Measurements from ENCODE around the gene KRTAP10-11.
"Not testable (repeated sequence)": the region's sequence is repeated elsewhere in the genome, so short reads cannot be mapped to it uniquely, and the experiment has no call there.

The KRTAP10-11 gene

DNA sequence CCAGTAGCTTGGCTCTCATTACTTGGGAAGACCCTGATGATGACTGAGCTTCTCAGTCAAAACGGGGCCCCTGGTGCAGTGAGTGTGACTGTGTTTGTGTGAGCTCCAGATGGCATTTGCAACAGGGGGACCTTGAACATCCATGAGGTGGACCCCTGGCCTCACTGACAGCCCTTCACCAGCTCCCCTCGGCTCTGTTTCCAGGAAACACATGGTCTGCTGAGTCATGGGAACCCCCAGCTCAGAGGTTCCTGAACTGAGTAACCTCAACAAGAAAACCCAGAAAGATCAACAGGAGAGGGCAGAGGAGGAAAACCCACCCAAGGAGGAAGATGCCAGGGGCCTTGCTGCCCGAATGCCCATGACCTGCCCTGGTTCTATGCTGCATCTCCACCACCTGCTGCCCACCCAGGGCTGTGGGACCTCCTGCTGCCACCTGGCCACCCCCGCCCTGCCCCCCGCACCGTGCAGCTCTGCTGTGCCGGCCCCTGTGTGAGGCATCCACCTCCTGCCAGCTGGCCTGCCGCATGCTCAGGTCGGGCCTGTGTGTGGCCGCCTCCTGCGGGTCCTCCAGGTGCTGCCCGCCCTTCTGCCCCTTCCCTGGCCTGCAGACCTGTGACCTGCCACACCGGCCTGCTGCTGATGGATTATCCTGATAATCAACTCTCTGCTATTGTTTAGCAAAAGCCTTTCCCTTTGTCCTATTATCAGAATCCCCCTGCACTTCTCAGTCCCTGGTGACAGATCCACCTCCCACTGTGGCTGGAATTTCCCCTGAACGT, 40.0 kb downstream of the KRTAP10-11 start:
- DNase-seq (no peak), ATAC-seq (peak; percentile 57)
- Mint-ChIP-seq H3K27me3 (no peaks in the 10 kb centered on the region), H3K27ac (peak overlapping the region in 1 of 2 donors; percentile 67), H3K4me3 (peak overlapping the region in 1 of 2 donors; percentile 49), H3K9me3 (no peaks in the 10 kb centered on the region), H3K4me1 (peaks cover 22% of the 10 kb centered on the region)

DNA sequence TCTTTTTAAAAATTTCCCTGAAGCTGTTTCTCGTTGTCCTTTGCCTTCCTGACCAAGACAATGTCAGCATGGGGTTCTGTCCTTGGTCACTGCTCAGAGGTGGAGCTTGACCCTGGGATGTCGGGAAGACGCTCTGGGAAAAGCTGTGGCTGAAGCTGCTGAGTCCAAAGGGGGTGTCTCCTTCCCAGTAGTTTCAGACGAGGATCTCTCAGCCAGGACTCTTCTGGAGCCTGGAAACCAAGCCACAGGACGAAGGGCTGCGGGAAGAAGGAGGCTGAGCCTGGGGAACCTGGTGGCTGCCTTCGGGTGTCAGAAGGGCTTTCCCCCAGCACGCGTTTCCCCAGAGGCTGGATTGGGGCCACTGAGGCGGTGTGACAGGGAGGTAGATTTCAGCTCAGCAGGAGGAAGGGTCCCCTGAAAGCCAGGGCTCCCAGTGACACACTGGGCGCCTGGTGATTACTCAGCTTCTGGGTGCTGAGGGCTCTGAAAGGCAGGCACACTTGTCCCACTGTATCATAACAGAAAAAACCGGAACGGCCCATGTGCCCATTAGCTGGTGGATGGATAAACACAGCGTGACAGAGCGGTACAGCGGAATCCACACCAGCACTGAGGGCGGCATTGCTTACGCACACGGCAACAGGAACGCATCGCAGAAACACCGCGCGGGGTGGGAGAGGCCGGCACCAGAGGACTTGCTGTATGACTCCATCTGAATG, 40.8 kb downstream of the KRTAP10-11 start:
- Mint-ChIP-seq H3K27ac (peak overlapping the region; percentile 37 to 69), H3K9me3 (no peaks in the 10 kb centered on the region), H3K4me1 (peaks cover 30% of the 10 kb centered on the region), H3K4me3 (no peak overlapping the region), H3K27me3 (no peaks in the 10 kb centered on the region)
- DNase-seq, result no peak
- no peak for ATAC-seq

DNA sequence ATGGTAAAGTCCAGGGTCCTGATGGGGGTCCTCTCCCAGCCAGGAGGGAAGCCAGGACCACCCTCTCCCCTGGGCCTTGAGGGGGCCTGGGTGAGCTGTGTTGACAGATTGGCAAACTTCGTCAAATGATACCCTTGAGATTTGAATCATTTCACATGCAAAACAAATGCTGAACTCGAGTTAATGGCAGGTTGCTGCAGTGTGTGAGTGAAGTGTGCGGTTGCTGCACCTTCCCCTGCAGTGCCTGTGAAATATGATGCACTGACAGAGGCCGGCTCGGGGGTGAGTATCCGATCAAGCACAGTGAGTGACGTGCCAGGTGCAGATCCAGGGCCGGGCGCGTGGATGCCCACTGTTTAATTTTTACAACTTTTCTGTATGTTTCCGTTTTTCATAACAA, 41.5 kb downstream of the KRTAP10-11 start:
- no peak overlapping the region for H3K4me3 Mint-ChIP-seq
- ATAC-seq (no peak), DNase-seq (no peak)
- peaks cover 3 to 5% of the 10 kb centered on the region in 2 donors for H3K9me3 Mint-ChIP-seq
- H3K4me1 Mint-ChIP-seq, result peaks cover 31% of the 10 kb centered on the region
- no peaks in the 10 kb centered on the region for H3K27me3 Mint-ChIP-seq
- H3K27ac Mint-ChIP-seq, result peak overlapping the region in 1 of 2 donors; percentile 37

DNA sequence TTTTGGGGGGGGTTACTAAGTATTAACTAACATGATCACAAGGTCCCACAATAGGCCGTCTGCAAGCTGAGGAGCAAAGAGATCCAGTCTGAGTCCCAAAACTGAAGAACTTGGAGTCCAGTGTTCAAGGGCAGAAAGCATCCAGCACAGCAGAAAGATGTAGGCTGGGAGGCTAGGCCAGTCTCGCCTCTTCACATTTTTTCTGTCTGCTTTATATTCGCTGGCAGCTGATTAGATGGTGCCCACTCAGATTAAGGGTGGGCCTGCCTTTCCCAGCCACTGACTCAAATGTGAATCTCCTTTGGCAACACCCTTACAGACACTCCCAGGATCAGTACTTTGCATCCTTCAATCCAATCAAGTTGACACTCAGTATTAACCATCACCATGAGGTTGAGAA, 43.5 kb downstream of the KRTAP10-11 start:
- peaks cover 20% of the 10 kb centered on the region in 2 donors for H3K9me3 Mint-ChIP-seq
- H3K4me1 Mint-ChIP-seq, result peaks cover 32% of the 10 kb centered on the region
- ATAC-seq, result not testable (repeated sequence)

DNA sequence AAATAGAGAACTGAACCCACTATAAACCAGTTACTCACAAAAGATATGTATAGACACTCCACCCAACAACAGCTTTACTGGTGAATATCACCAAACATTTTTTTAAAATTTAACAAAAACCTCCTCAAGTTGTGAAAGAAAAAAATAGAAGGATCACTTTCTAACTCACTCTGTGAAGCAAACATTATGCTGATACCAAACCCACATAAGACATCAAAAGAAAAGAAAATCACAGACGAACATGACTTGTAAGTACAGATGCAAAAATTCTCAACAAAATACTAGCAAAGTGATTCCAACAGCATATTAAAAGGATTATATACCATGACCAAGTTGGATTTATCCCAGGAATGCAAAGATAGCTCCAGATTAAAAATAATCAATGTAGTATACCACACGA, 45.5 kb downstream of the KRTAP10-11 start:
- Mint-ChIP-seq H3K9me3 (peaks cover 20% of the 10 kb centered on the region in 2 donors), H3K4me1 (peaks cover 26% of the 10 kb centered on the region), H3K27ac (no peak overlapping the region), H3K27me3 (peaks cover 15% of the 10 kb centered on the region), H3K4me3 (no peak overlapping the region)
- ATAC-seq (no peak), DNase-seq (no peak)

More for the DNA sequence above, 43.5 kb downstream of the KRTAP10-11 start:
- not testable (repeated sequence) for DNase-seq, H3K27ac Mint-ChIP-seq, H3K4me3 Mint-ChIP-seq, H3K27me3 Mint-ChIP-seq

DNA sequence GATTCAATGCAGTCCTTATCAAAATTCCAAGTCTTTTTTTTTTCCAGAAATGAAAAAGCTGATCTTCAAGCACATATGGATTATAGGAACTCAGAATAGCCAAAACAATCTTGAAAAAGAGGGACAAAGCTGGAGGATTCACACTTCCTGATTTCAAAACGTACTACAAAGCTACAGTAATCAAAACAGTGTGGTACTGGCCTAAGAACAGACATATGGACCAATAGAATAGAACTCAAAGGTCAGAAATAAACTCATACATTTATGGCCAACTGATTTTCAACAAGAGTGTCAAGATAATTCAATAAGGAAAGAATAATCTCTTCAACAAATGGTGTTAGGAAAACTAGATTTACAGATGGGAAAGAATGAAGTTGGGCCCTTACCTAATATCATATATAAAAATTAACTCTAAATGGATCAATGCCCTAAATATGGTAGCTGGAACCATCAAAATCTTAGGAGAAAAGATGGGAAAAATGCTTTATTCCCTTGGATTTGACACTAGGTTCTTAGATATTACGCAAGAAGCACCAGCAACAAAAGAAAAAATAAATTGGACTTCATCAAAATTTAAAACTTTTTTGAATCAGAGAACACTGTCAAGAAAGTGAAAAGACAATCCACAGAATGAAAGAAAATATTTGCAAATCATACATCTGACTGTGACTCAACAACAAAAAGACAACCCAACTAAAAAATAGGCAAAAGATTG, 46.7 kb downstream of the KRTAP10-11 start:
- Mint-ChIP-seq H3K4me3 (no peak overlapping the region), H3K9me3 (peaks cover 20% of the 10 kb centered on the region in 2 donors), H3K4me1 (peaks cover 31% of the 10 kb centered on the region), H3K27ac (no peak overlapping the region), H3K27me3 (peaks cover 28% of the 10 kb centered on the region)
- DNase-seq, result no peak
- no peak for ATAC-seq

DNA sequence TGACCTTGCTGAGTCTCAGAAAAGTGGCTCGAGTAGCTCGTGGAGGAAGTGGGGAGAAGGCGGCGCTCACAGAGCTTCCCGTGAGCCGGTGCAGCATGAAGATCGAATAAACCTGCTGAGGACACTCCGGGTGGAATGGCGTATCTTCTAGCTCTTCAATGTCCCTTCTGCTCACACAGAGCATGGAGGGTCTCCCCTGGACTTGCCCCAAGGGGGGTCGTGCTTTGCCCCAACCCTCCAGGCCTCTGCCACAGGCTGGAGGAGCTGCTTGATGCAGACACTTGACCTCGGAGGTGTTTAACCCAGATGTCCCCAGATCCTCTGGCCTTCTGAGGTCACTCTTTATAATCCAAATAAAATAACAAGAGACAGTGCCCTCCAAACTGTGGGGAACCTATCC, 48.6 kb downstream of the KRTAP10-11 start:
- DNase-seq, result no peak
- ATAC-seq, result no peak
- Mint-ChIP-seq H3K27me3 (peaks cover 46% of the 10 kb centered on the region), H3K4me3 (no peak overlapping the region), H3K9me3 (peaks cover 20% of the 10 kb centered on the region in 2 donors), H3K4me1 (peaks cover 42% of the 10 kb centered on the region), H3K27ac (no peak overlapping the region)

DNA sequence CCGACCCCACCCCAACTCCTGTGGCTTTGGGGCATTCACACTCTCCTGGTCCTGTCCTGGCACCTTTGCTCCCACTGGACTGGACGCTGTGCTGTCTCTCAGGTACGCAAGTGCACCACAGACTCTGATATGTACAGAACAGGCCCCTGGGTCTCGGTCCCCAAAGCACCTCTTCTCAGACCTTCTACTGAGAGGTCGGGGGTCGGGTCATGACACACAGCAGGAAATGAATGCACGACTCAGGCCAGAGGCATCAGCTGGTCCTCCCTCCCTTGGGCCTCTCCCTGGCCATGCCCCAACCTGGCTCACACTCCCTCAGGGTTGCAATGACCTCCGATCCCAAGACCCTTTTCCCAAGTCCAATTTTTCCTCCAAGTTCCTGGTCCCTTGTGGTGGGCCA, 49.0 kb downstream of the KRTAP10-11 start:
- Mint-ChIP-seq H3K27me3 (peaks cover 50% of the 10 kb centered on the region), H3K27ac (peak overlapping the region in 1 of 2 donors; percentile 21), H3K4me3 (peak overlapping the region in 1 of 2 donors; percentile 17)

DNA sequence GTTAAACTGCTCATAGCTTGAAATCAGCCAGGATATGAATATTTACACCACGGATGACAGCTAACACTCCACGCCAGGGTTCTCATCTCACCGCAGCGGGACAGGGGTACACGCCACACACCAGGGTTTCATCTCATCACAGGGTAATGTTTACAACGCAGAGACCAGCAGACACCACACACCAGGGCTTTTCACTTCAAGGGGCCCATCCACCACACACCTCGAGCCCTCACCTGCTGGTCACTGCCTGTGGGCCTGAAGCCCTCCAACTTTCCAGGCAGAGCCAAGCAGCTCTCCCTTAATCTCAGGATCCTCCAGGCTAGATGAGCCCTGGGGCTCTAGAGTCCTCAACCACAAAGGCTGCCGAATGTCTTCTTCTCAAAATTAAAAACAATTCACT, 49.4 kb downstream of the KRTAP10-11 start:
- Mint-ChIP-seq H3K27ac (peak overlapping the region in 1 of 2 donors; percentile 47), H3K9me3 (peaks cover 20% of the 10 kb centered on the region in 2 donors), H3K4me1 (peaks cover 42% of the 10 kb centered on the region), H3K27me3 (peaks cover 55% of the 10 kb centered on the region), H3K4me3 (no peak overlapping the region)
- ATAC-seq, result no peak
- DNase-seq, result no peak

More for the DNA sequence above, 49.0 kb downstream of the KRTAP10-11 start:
- DNase-seq (no peak), ATAC-seq (no peak)
- H3K4me1 Mint-ChIP-seq, result peaks cover 42% of the 10 kb centered on the region
- peaks cover 20% of the 10 kb centered on the region in 2 donors for H3K9me3 Mint-ChIP-seq

DNA sequence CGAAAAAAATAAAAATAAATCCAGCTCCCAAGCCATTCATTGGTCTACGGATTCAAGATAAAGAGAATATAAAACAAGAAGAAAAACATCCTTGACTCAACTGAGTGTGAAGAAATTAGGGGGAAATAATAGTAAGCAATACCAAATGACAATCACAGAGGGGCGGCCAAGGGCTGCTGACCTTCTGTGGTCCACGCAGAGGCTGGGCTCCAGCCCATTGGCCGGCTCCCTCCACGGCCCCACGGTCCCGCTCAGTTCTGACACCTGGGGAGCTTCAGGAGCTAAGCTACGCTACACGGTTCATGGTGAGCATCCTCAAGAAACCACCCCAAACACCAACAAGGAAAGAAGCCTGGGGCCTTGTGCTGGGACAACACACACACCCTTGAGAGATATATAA, 50.4 kb downstream of the KRTAP10-11 start:
- no peak for ATAC-seq
- peak overlapping the region in 1 of 2 donors; percentile 64 for H3K27ac Mint-ChIP-seq
- H3K9me3 Mint-ChIP-seq, result peaks cover 20% of the 10 kb centered on the region in 2 donors
- H3K4me1 Mint-ChIP-seq, result peaks cover 34% of the 10 kb centered on the region
- no peak overlapping the region for H3K4me3 Mint-ChIP-seq
- no peak for DNase-seq
- peaks cover 64% of the 10 kb centered on the region for H3K27me3 Mint-ChIP-seq
